GM13977 (cell line): ENCODE measurements around the gene IFT81.

ENCODE experiments used
- DNase-seq: peaks from one replicate; pipeline ENCODE4 v3.0.0; 2012; ENCODE audit warnings: low spot score
- in situ Hi-C: fragments of 300-500 bp; cut with MboI; formaldehyde crosslinking; loops from one replicate; pipeline ENCODE4 v1.12.0; 2022; ENCODE audit warnings: low sequenced_read_pairs, low pct_unique_long_range_greater_than_20kb, mixed read lengths, inconsistent platforms; ENCODE audit not compliant: unreplicated experiment
- TF ChIP-seq, protein P1 (sequence below): IDR thresholded peaks from 2 replicates; pipeline ENCODE4 v1.5.1; 2012; ENCODE audit warnings: mild to moderate bottlenecking, control low read depth; ENCODE audit not compliant: insufficient read depth; ENCODE audit errors: extremely low read depth, missing control alignments

IFT81 gene

DNA sequence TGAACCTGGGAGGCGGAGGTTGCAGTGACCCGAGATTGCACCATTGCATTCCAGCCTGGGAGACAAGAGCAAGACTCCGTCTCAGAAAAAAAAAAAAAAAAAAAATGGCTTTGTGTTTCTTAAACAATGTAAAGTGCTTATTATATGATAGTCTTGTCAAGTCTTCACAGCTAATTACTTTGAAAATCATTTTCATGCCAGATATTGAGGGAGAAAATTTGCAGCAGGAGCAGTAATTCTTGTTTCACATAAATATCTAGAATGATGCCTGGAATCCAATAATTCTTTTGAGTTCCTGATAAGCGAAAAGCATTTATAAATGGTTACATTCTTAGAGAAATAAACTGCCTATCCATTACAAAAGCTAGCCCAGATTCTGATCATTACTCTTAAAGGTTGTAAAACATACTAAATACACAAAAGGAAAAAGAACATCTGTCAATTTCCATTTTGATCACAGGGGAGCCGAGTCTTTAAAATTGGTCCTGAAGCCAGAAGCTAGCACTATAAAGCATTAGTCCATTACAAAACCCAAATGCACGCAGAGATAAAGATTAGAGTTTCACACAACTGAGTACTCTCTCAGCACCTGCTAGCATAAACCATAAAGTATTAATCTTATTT lies 50.3 kb downstream of the IFT81 start:
- DNase-seq: no peak
- in situ Hi-C loops: no loop called here
- TF ChIP-seq, protein P1, sequence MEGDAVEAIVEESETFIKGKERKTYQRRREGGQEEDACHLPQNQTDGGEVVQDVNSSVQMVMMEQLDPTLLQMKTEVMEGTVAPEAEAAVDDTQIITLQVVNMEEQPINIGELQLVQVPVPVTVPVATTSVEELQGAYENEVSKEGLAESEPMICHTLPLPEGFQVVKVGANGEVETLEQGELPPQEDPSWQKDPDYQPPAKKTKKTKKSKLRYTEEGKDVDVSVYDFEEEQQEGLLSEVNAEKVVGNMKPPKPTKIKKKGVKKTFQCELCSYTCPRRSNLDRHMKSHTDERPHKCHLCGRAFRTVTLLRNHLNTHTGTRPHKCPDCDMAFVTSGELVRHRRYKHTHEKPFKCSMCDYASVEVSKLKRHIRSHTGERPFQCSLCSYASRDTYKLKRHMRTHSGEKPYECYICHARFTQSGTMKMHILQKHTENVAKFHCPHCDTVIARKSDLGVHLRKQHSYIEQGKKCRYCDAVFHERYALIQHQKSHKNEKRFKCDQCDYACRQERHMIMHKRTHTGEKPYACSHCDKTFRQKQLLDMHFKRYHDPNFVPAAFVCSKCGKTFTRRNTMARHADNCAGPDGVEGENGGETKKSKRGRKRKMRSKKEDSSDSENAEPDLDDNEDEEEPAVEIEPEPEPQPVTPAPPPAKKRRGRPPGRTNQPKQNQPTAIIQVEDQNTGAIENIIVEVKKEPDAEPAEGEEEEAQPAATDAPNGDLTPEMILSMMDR: no peak

DNA sequence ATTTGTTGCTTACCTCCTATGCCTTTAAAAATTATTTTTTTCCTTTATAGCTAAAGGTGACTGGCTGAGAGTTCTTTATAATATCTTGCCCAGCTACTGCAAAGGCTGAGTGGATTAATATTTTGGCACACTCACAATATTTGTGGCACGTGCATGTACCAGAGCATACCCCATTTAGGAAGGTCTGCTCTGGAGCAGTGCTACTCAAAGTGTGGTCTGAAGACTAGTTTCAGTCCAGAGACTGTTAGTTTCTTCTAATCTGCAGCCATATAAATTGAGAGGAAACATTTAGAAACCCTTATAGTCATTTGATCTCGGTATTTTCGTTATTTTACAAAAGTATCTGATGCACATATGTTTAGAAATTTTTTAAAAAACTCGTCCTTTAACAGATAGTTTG lies 51.0 kb downstream of the IFT81 start:
- in situ Hi-C loops: no loop called here
- no peak for DNase-seq
- TF ChIP-seq, protein P1: no peak

DNA sequence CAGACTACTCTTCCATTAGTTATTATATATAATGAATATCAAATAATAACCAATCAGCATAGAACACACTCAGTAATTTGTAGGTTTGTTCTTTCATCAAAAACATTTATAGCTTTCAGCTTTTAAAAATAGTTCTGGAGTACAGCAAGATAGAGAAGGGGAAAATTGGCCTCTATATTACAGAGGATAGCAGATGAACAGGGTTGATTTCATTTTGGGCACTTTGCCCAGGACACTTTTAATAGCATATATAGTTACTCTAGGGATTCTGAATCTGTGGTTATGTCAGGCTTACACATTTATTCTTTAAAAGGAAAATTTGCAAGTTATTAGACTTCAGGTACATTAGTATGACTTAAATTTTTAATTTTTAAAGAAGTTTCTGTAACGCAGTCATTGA lies 52.6 kb downstream of the IFT81 start:
- TF ChIP-seq, protein P1: no peak
- in situ Hi-C loops: no loop called here
- no peak for DNase-seq

DNA sequence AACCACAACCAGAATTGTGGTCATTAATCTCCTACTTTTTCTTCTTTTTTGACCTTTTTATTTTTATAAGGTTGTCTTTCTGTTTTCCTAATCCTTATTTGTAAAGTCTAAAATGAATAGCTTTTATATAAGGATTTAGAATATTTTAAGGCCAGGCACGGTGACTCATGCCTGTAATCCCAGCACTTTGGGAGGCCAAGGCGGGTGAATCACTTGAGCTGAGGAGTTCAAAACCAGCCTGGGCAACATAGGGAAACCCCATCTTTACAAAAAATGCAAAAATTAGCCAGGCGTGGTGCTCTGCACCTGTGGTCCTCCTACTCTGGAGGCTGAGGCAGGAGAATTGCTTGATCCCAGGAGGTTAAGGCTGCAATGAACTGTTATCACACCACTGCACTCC lies 55.1 kb downstream of the IFT81 start:
- no peak for DNase-seq
- in situ Hi-C loops: no loop called here
- TF ChIP-seq, protein P1: no peak

GRCh38 chr12:110180591-110181005 lies 56.4 kb downstream of the IFT81 start:
- DNase-seq: no peak
- in situ Hi-C loops: no loop called here
- TF ChIP-seq, protein P1: no peak

- DNase-seq: no peak
- TF ChIP-seq, protein P1: no peak
- in situ Hi-C loops: no loop called here
Observed at GRCh38 chr12:110182281-110182680, 58.1 kb downstream of the IFT81 start.

- TF ChIP-seq, protein P1: no peak
- no peak for DNase-seq
- in situ Hi-C loops: no loop called here
Observed at GRCh38 chr12:110183386-110183785, 59.2 kb downstream of the IFT81 start.
